H1 (cell line): ENCODE measurements around the gene GPR162. TPM values are rescaled to one million over a fixed set of nuclear protein-coding genes. Genes with fewer than 3 reads are reported as not detected.

ENCODE experiments used
- CTCF ChIA-PET: fragments of 300-600 bp; sonication (Branson Sonifier 250); formaldehyde crosslinking; loops from one replicate; lab custom pipeline; 2021; ENCODE audit not compliant: partially characterized antibody; lab: Charles Lee
- POLR2A ChIA-PET: fragments of 300-600 bp; sonication (Branson Sonifier 250); formaldehyde crosslinking; loops from one replicate; lab custom pipeline; 2021; ENCODE audit warnings: inconsistent platforms; ENCODE audit not compliant: partially characterized antibody; lab: Charles Lee
- DNase-seq, 2 experiments: peaks; one replicate each; pipeline versions ENCODE4 v3.0.0 to v3.0.0-alpha.2; 2010 to 2022; ENCODE audit warnings: low spot score in 2 of 2, low read depth in 1 of 2, mixed read lengths in 1 of 2
- FAIRE-seq: peaks from 2 replicates; lab custom pipeline; 2011; peaks lifted over from hg19 to GRCh38; lab: Jason Lieb, UNC
- H2AFZ ChIP-seq: 2 replicates; pipeline ENCODE4 v1.8.1; 2012; ENCODE audit warnings: low read length, inconsistent platforms
- H2AK5ac ChIP-seq: 2 replicates; pipeline ENCODE4 v1.6.1; 2013; ENCODE audit warnings: low read depth, low read length
- H2BK120ac ChIP-seq: replicated peaks from 2 replicates; pipeline ENCODE3; 2013; ENCODE audit warnings: low read depth, low read length, inconsistent platforms
- H2BK12ac ChIP-seq: 2 replicates; pipeline ENCODE4 v1.6.1; 2013; ENCODE audit warnings: low read depth, low read length
- H2BK15ac ChIP-seq: 2 replicates; pipeline ENCODE4 v1.6.1; 2013; ENCODE audit warnings: low read length
- H2BK20ac ChIP-seq: 2 replicates; pipeline ENCODE4 v1.6.1; 2013; ENCODE audit warnings: low read length
- H2BK5ac ChIP-seq: 2 replicates; pipeline ENCODE4 v1.6.1; 2013; ENCODE audit warnings: low read depth, low read length
- H3K14ac ChIP-seq: 2 replicates; pipeline ENCODE4 v1.6.1; 2013; ENCODE audit warnings: inconsistent platforms; ENCODE audit not compliant: insufficient read length
- H3K18ac ChIP-seq: 2 replicates; pipeline ENCODE4 v1.6.1; 2013; ENCODE audit warnings: low read length; ENCODE audit errors: extremely low read depth
- H3K23ac ChIP-seq: 2 replicates; pipeline ENCODE4 v1.6.1; 2013; ENCODE audit warnings: inconsistent platforms; ENCODE audit not compliant: insufficient read length
- H3K23me2 ChIP-seq: 2 replicates; pipeline ENCODE4 v1.6.1; 2013; ENCODE audit warnings: low read depth, low read length
- H3K27ac ChIP-seq: 2 replicates; pipeline ENCODE4 v1.6.1; 2011; ENCODE audit warnings: low read depth, low read length, inconsistent platforms
- H3K27me3 ChIP-seq, 4 experiments: replicated peaks in 1 of 4; 1 replicate in 1 of 4; 2 replicates in 3 of 4; pipeline versions ENCODE4 v1.6.1 to v1.8.1; 2011 to 2013; ENCODE audit warnings: low read length in 3 of 4, mild to moderate bottlenecking in 3 of 4, inconsistent platforms in 2 of 4, mixed read lengths in 2 of 4, moderate library complexity in 1 of 4; ENCODE audit not compliant: control insufficient read depth in 3 of 4, insufficient read depth in 3 of 4; ENCODE audit errors: extremely low read depth in 1 of 4
- H3K36me3 ChIP-seq, 4 experiments: 2 replicates each; pipeline versions ENCODE4 v1.6.1 to v1.8.1; 2011 to 2013; ENCODE audit warnings: mild to moderate bottlenecking in 4 of 4, low read length in 3 of 4, moderate library complexity in 2 of 4, control low read depth in 1 of 4, inconsistent platforms in 1 of 4; ENCODE audit not compliant: insufficient read depth in 4 of 4, control insufficient read depth in 2 of 4
- H3K4ac ChIP-seq: replicated peaks from 2 replicates; pipeline ENCODE3; 2013; ENCODE audit warnings: low read length, low read depth, mixed read lengths, inconsistent platforms; ENCODE audit not compliant: insufficient read length
- H3K4me1 ChIP-seq, 4 experiments: replicated peaks in 1 of 4; 1 replicate in 1 of 4; 2 replicates in 3 of 4; pipeline versions ENCODE4 v1.6.1 to v1.8.1; 2011 to 2013; ENCODE audit warnings: low read length in 3 of 4, inconsistent platforms in 2 of 4, mixed read lengths in 1 of 4; ENCODE audit not compliant: insufficient read depth in 4 of 4, control insufficient read depth in 3 of 4
- H3K4me2 ChIP-seq, 2 experiments: 2 replicates each; pipeline versions ENCODE4 v1.6.1 to v1.8.1; 2011 to 2013; ENCODE audit warnings: low read depth in 2 of 2, low read length in 2 of 2, control low read depth in 1 of 2, inconsistent platforms in 1 of 2, mild to moderate bottlenecking in 1 of 2; ENCODE audit not compliant: insufficient read depth in 1 of 2
- H3K4me3 ChIP-seq, 4 experiments: fragments of 200-600, 300-600 bp in 1 of 4; sonication (generic), shearing (Covaris generic), sonication (Bioruptor Twin) in 1 of 4; 2 replicates each; pipeline versions ENCODE4 v1.5.1 to v1.8.1; 2011 to 2016; ENCODE audit warnings: low read length in 4 of 4, low read depth in 3 of 4, control low read depth in 2 of 4, inconsistent platforms in 2 of 4, mild to moderate bottlenecking in 2 of 4, mixed read lengths in 1 of 4, moderate library complexity in 1 of 4; ENCODE audit not compliant: insufficient read depth in 2 of 4; ENCODE audit errors: extremely low read depth in 1 of 4
- H3K56ac ChIP-seq: replicated peaks from 2 replicates; pipeline ENCODE3; 2013; ENCODE audit warnings: low read depth, mild to moderate bottlenecking, mixed read lengths, low read length, inconsistent platforms; ENCODE audit not compliant: insufficient read length
- H3K79me1 ChIP-seq: 2 replicates; pipeline ENCODE4 v1.6.1; 2013; ENCODE audit warnings: low read depth, low read length, control low read depth
- H3K79me2 ChIP-seq, 2 experiments: 2 replicates each; pipeline versions ENCODE4 v1.6.1 to v1.8.1; 2012 to 2013; ENCODE audit warnings: low read length in 2 of 2, mild to moderate bottlenecking in 2 of 2, inconsistent platforms in 1 of 2; ENCODE audit not compliant: insufficient read depth in 2 of 2, control insufficient read depth in 1 of 2
- H3K9ac ChIP-seq, 4 experiments: replicated peaks in 1 of 4; 1 replicate in 1 of 4; 2 replicates in 3 of 4; pipeline versions ENCODE4 v1.6.1 to v1.8.1; 2011 to 2013; ENCODE audit warnings: low read depth in 3 of 4, low read length in 3 of 4, control low read depth in 2 of 4, mild to moderate bottlenecking in 2 of 4, moderate library complexity in 2 of 4, inconsistent platforms in 1 of 4; ENCODE audit errors: extremely low read depth in 1 of 4
- H3K9me3 ChIP-seq, 2 experiments: 2 replicates each; pipeline versions ENCODE4 v1.6.1 to v1.8.1; 2012 to 2013; ENCODE audit warnings: mild to moderate bottlenecking in 2 of 2, moderate library complexity in 2 of 2, control low read depth in 1 of 2, inconsistent platforms in 1 of 2, low read depth in 1 of 2, low read length in 1 of 2, mixed read lengths in 1 of 2; ENCODE audit not compliant: insufficient read depth in 2 of 2
- H4K20me1 ChIP-seq, 2 experiments: replicated peaks in 1 of 2; 2 replicates each; pipeline versions ENCODE3 to v1.8.1; 2011 to 2013; ENCODE audit warnings: inconsistent platforms in 2 of 2, low read length in 2 of 2, mild to moderate bottlenecking in 1 of 2; ENCODE audit not compliant: insufficient read depth in 2 of 2, control insufficient read depth in 1 of 2
- H4K5ac ChIP-seq: 2 replicates; pipeline ENCODE4 v1.6.1; 2013; ENCODE audit warnings: low read length, low read depth, mixed read lengths, inconsistent platforms; ENCODE audit not compliant: insufficient read length
- H4K8ac ChIP-seq: 2 replicates; pipeline ENCODE4 v1.8.0; 2013; ENCODE audit warnings: mild to moderate bottlenecking, moderate library complexity, low read length, inconsistent platforms; ENCODE audit not compliant: insufficient read depth; ENCODE audit errors: extremely low read depth
- H4K91ac ChIP-seq: replicated peaks from 2 replicates; pipeline ENCODE3; 2013; ENCODE audit warnings: low read length, mixed read lengths, inconsistent platforms; ENCODE audit not compliant: insufficient read length
- ASH2L ChIP-seq: fragments of 200-600, 300-600 bp; sonication (generic); IDR thresholded peaks from one replicate; pipeline ENCODE4 v1.7.1; 2017; ENCODE audit warnings: low read length
- CEBPB ChIP-seq: IDR thresholded peaks from 2 replicates; pipeline ENCODE4 v1.6.1; 2012; ENCODE audit warnings: low read depth, low read length
- EGR1 ChIP-seq: IDR thresholded peaks from 2 replicates; pipeline ENCODE4 v1.6.1; 2011; ENCODE audit warnings: low read depth, low read length, borderline replicate concordance
- EP300 ChIP-seq, 2 experiments: IDR thresholded peaks; 1 replicate in 1 of 2; 2 replicates in 1 of 2; pipeline ENCODE4 v1.6.1; 2011 to 2012; ENCODE audit warnings: low read depth in 2 of 2, low read length in 2 of 2, mild to moderate bottlenecking in 2 of 2, borderline replicate concordance in 1 of 2, inconsistent platforms in 1 of 2, moderate library complexity in 1 of 2
- EZH2 ChIP-seq: fragments of 200-600 bp; sonication (generic); IDR thresholded peaks from 2 replicates; pipeline ENCODE4 v1.7.1; 2012; ENCODE audit warnings: low read depth, mild to moderate bottlenecking, moderate library complexity, low read length, inconsistent platforms; ENCODE audit not compliant: severe bottlenecking
- KDM1A ChIP-seq: fragments of 200-600, 300-600 bp; sonication (generic); IDR thresholded peaks from 2 replicates; pipeline ENCODE4 v1.7.1; 2016; ENCODE audit warnings: mild to moderate bottlenecking, low read length, borderline replicate concordance
- KDM4A ChIP-seq: IDR thresholded peaks from one replicate; pipeline ENCODE4 v1.7.1; 2012; ENCODE audit warnings: low read depth, mild to moderate bottlenecking, moderate library complexity, low read length, inconsistent platforms; ENCODE audit not compliant: severe bottlenecking
- PHF8 ChIP-seq: fragments of 200-600 bp; sonication (generic); conservative IDR thresholded peaks from 2 replicates; pipeline ENCODE4 v1.7.1; 2012; ENCODE audit warnings: low read depth, mild to moderate bottlenecking, inconsistent platforms, low read length, moderate library complexity
- SIRT6 ChIP-seq: IDR thresholded peaks from one replicate; pipeline ENCODE4 v1.7.1; 2012; ENCODE audit warnings: low read length, inconsistent platforms
- SIX5 ChIP-seq: IDR thresholded peaks from 2 replicates; pipeline ENCODE4 v1.6.1; 2011; ENCODE audit warnings: mild to moderate bottlenecking, low read depth, low read length
- TAF1 ChIP-seq: IDR thresholded peaks from 2 replicates; pipeline ENCODE4 v1.6.1; 2011; ENCODE audit warnings: mild to moderate bottlenecking, low read depth, low read length
- TAF7 ChIP-seq: optimal IDR thresholded peaks from 2 replicates; pipeline ENCODE3; 2011; ENCODE audit warnings: low read depth, mild to moderate bottlenecking, inconsistent platforms, low read length, moderate library complexity, borderline replicate concordance
- WGBS, 2 experiments: shearing (Covaris generic) in 1 of 2; methylation state at CpG; one replicate each; pipeline versions ENCODE4 v1.1.6 to v1.1.7; 2013 to 2015; ENCODE audit warnings: low lambda C conversion rate in 2 of 2, mixed read lengths in 2 of 2, inconsistent platforms in 1 of 2, low coverage in 1 of 2, missing lambda C conversion rate in 1 of 2; ENCODE audit not compliant: insufficient replicate concordance in 2 of 2, insufficient coverage in 1 of 2, insufficient read length in 1 of 2; ENCODE audit errors: extremely low coverage in 1 of 2, missing lambda C conversion rate in 1 of 2; 5-methylcytosine and 5-hydroxymethylcytosine counted together
- polyA plus RNA-seq, 7 experiments: library from polyadenylated mRNA; depleted of rRNA in 3 of 7; stranded (reverse) in 5 of 7; unstranded in 2 of 7; fragments of >200 nt in 5 of 7; fragments of 200-250 nt in 2 of 7; gene quantifications; 1 replicate in 5 of 7; 2 replicates in 1 of 7; 4 replicates in 1 of 7; pipeline versions ENCODE4 v1.2.1 to v1.2.3, GENCODE V29; 2011 to 2013; ENCODE audit warnings: missing spikeins in 2 of 7, mixed read lengths in 2 of 7
- total RNA-seq: library from RNA; stranded (reverse); fragmentation: NEBNext Ultra II Directional; extraction: Animal tissue kit (Norgen Biotek cat#: 25700); gene quantifications from 2 replicates; pipeline ENCODE4 v1.2.1, GENCODE V29; 2021

The GPR162 gene
- total and polyA plus RNA-seq, 2 of the 8 experiments (the other 6 are each of a cell fraction or from before 2014, with no cell fraction given) = 7.3 to 8.8 TPM

DNA sequence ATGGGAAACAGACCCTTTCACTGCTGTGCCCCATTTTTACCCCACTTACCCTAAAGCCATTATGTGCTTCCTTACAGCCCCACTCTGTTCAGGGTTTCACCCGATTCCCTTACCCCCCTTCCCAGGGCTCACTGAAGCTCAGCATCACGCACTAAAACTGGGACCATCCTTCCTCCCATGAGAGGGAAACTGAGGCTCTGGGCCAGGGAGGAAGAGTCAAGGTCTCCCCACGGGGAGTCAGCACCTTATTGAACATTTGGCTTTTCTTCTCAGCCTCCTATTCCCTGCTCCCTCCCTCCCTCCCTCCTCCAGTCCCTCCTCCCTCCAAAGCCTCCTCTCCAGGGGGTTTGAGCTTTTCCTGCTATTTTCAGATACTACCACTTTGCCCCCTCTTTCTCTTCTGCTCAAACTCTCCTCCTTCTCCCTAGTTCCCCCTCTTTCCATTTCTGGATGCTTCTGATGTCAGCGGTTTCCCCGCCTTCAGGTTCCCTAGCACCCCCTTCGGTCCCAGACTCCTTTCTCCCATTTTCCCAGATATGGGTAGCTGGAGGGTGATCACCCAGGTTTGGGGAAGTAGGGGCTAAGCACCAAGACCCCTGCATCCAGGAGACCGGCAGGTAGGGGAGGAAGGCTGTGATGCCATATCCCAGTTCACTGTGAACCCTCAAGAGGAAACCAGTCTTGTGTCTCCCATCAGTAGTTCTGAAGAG, 960 bp downstream of the GPR162 start:
- Histone ChIP-seq H3K23ac (no peak overlapping the region), H2AK5ac (peak overlapping the region; percentile 26; the same call in 1 of the 2 replicates), H2BK5ac (peak overlapping the region; percentile 89; the same call in 1 of the 2 replicates), H2BK12ac (peak overlapping the region; percentile 75; the same call in 1 of the 2 replicates), H3K4me3 (peak overlapping the region; percentile 53 to 72 (median 60); a peak in 5 of 8 replicates), H3K36me3 (no peaks in the 10 kb centered on the region), H3K9ac (no peak overlapping the region), H4K20me1 (peaks cover 0 to 8% of the 10 kb centered on the region in 2 experiments), H3K18ac (no peak overlapping the region; the same call in none of the 2 replicates), H2BK15ac (peak overlapping the region; percentile 75; the same call in 1 of the 2 replicates), H3K9me3 (no peaks in the 10 kb centered on the region), H3K4me1 (peaks cover 8 to 64% (median 38%) of the 10 kb centered on the region in 4 experiments), H3K79me1 (no peaks in the 10 kb centered on the region; the same call in 1 of the 2 replicates), H3K27ac (no peak overlapping the region), H4K91ac (no peak overlapping the region), H3K14ac (no peak overlapping the region), H3K56ac (no peak overlapping the region), H3K4ac (no peak overlapping the region), H2AFZ (no peak overlapping the region), H3K27me3 (peaks cover 0 to 12% (median 8%) of the 10 kb centered on the region in 4 experiments; a peak in 6 of 7 replicates), H2BK20ac (peak overlapping the region; percentile 55; the same call in 1 of the 2 replicates), H2BK120ac (no peak overlapping the region), H4K5ac (no peak overlapping the region), H4K8ac (no peak overlapping the region), H3K23me2 (peaks cover 26% of the 10 kb centered on the region), H3K4me2 (peak overlapping the region; percentile 94 to 98), H3K79me2 (no peaks in the 10 kb centered on the region)
- no peak for DNase-seq
- ChIA-PET POLR2A (interaction anchor here (0.6 to 27.1 kb wide), 19 partner anchors 10 to 218 kb away, joined by 3 to 388 read pairs (median 4); partner anchors contain the start of genes CDCA3, COPS7A, GNB3 and LAG3), CTCF (interaction anchor here (0.8 to 23.7 kb wide), 10 partner anchors 10 to 87 kb away, joined by 3 to 532 read pairs (median 14); partner anchors contain the start of genes CD4, GNB3, LAG3 and MLF2)
- 65% methylated on average over 6 of the region's 7 CpGs; no CpG with 5 or more reads in 1 of the 2 experiments for WGBS, 2 experiments
- TF ChIP-seq TAF1 (no peak), ASH2L (no peak), SIRT6 (no peak), CEBPB (no peak), KDM1A (no peak), KDM4A (no peak), EP300 (IDR thresholded peaks at IDR 0.05; ENCODE audit: borderline replicate concordance in 1 of 2, low read depth in 2 of 2, low read length in 2 of 2) (no peak), TAF7 (no peak), PHF8 (no peak), SIX5 (no peak), EZH2 (no peak), EGR1 (no peak)
- FAIRE-seq = no peak
